ENCODE data around the gene PGA5. TPM values are rescaled to one million over a fixed set of nuclear protein-coding genes. Genes with fewer than 3 reads are reported as not detected.

Gene PGA5
- polyA plus RNA-seq, 1 donor from 2014 or later = not detected

GRCh38 chr11:61290905-61291690 lies 50.1 kb downstream of the PGA5 start:
- no peak overlapping the region for H3K27ac ChIP-seq (ENCODE audit: low read length)
- no peaks in the 10 kb centered on the region for H3K9me3 ChIP-seq (ENCODE audit: low read length)
- no peaks in the 10 kb centered on the region for H3K9me2 ChIP-seq (ENCODE audit: insufficient read depth, low read length)
- H3K27me3 ChIP-seq (ENCODE audit: insufficient read depth, low read depth, low read length) = no peaks in the 10 kb centered on the region
- no peaks in the 10 kb centered on the region for H3F3A ChIP-seq (ENCODE audit: insufficient read depth, low read length, poor library complexity, severe bottlenecking)
- H3K4me3 ChIP-seq (ENCODE audit: low read length) = no peak overlapping the region
- no peaks in the 10 kb centered on the region for H3K36me3 ChIP-seq (ENCODE audit: insufficient read depth, low read length)
- peaks cover 6% of the 10 kb centered on the region for H3K79me2 ChIP-seq (replicated peaks; ENCODE audit: insufficient read depth, low read length)
- no peaks in the 10 kb centered on the region for H4K20me1 ChIP-seq (ENCODE audit: insufficient read depth)
- TF ChIP-seq MXI1 (conservative IDR thresholded peaks at IDR 0.05; ENCODE audit: poor library complexity, severe bottlenecking) = no peak
- TF ChIP-seq EP300 (conservative IDR thresholded peaks at IDR 0.05; ENCODE audit: poor library complexity, severe bottlenecking) = no peak
- no peak for TF ChIP-seq RAD21 (conservative IDR thresholded peaks at IDR 0.05)
- TF ChIP-seq CTCF (IDR thresholded peaks at IDR 0.05; ENCODE audit: poor library complexity, severe bottlenecking) = no peak
- no peak for TF ChIP-seq EZH2 (IDR thresholded peaks at IDR 0.05; ENCODE audit: borderline replicate concordance, insufficient read depth, low read length, poor library complexity, severe bottlenecking)
- no peak for TF ChIP-seq POLR2AphosphoS5 (IDR thresholded peaks at IDR 0.05)
- TF ChIP-seq SMC3 (conservative IDR thresholded peaks at IDR 0.05; ENCODE audit: poor library complexity) = no peak
- no peak for TF ChIP-seq REST (IDR thresholded peaks at IDR 0.05; ENCODE audit: borderline replicate concordance)
- TF ChIP-seq TAF1 (IDR thresholded peaks at IDR 0.05; ENCODE audit: low read depth) = no peak
- H3K9ac ChIP-seq (ENCODE audit: low read length) = no peak overlapping the region
- no peak overlapping the region for H2AFZ ChIP-seq (ENCODE audit: low read depth, low read length)
- no peak overlapping the region for H3K4me2 ChIP-seq (ENCODE audit: low read length)

GRCh38 chr11:61292356-61292755 lies 51.4 kb downstream of the PGA5 start:
- H3K9me2 ChIP-seq (ENCODE audit: insufficient read depth, low read length) = no peaks in the 10 kb centered on the region
- peaks cover 6% of the 10 kb centered on the region for H3K79me2 ChIP-seq (replicated peaks; ENCODE audit: insufficient read depth, low read length)
- no peak overlapping the region for H3K9ac ChIP-seq (ENCODE audit: low read length)
- no peak overlapping the region for H3K27ac ChIP-seq (ENCODE audit: low read length)
- H4K20me1 ChIP-seq (ENCODE audit: insufficient read depth) = no peaks in the 10 kb centered on the region
- H3F3A ChIP-seq (ENCODE audit: insufficient read depth, low read length, poor library complexity, severe bottlenecking) = no peaks in the 10 kb centered on the region
- no peak overlapping the region for H3K4me3 ChIP-seq (ENCODE audit: low read length)
- no peak overlapping the region for H2AFZ ChIP-seq (ENCODE audit: low read depth, low read length)
- H3K27me3 ChIP-seq (ENCODE audit: insufficient read depth, low read depth, low read length) = no peaks in the 10 kb centered on the region
- H3K4me2 ChIP-seq (ENCODE audit: low read length) = no peak overlapping the region
- no peaks in the 10 kb centered on the region for H3K36me3 ChIP-seq (ENCODE audit: insufficient read depth, low read length)
- TF ChIP-seq RAD21 (conservative IDR thresholded peaks at IDR 0.05) = no peak
- no peak for TF ChIP-seq REST (IDR thresholded peaks at IDR 0.05; ENCODE audit: borderline replicate concordance)
- no peak for TF ChIP-seq EP300 (conservative IDR thresholded peaks at IDR 0.05; ENCODE audit: poor library complexity, severe bottlenecking)
- TF ChIP-seq SMC3 (conservative IDR thresholded peaks at IDR 0.05; ENCODE audit: poor library complexity) = no peak
- TF ChIP-seq EZH2 (IDR thresholded peaks at IDR 0.05; ENCODE audit: borderline replicate concordance, insufficient read depth, low read length, poor library complexity, severe bottlenecking) = no peak
- TF ChIP-seq MXI1 (conservative IDR thresholded peaks at IDR 0.05; ENCODE audit: poor library complexity, severe bottlenecking) = no peak
- TF ChIP-seq POLR2AphosphoS5 (IDR thresholded peaks at IDR 0.05) = no peak
- no peak for TF ChIP-seq CTCF (IDR thresholded peaks at IDR 0.05; ENCODE audit: poor library complexity, severe bottlenecking)
- no peak for TF ChIP-seq TAF1 (IDR thresholded peaks at IDR 0.05; ENCODE audit: low read depth)
- H3K9me3 ChIP-seq (ENCODE audit: low read length) = no peaks in the 10 kb centered on the region

Measured in neural cell (in vitro differentiated cells).